Activated T-cell treated with anti-CD3 and anti-CD28 coated beads, Interleukin-2, amount 50 U/mL, for 1 hour (primary cell): ENCODE data around the gene ORM2.

Experiments used
- DNase-seq: peaks from one replicate; pipeline ENCODE4 v3.0.0-alpha.2; 2020

Gene ORM2

DNA sequence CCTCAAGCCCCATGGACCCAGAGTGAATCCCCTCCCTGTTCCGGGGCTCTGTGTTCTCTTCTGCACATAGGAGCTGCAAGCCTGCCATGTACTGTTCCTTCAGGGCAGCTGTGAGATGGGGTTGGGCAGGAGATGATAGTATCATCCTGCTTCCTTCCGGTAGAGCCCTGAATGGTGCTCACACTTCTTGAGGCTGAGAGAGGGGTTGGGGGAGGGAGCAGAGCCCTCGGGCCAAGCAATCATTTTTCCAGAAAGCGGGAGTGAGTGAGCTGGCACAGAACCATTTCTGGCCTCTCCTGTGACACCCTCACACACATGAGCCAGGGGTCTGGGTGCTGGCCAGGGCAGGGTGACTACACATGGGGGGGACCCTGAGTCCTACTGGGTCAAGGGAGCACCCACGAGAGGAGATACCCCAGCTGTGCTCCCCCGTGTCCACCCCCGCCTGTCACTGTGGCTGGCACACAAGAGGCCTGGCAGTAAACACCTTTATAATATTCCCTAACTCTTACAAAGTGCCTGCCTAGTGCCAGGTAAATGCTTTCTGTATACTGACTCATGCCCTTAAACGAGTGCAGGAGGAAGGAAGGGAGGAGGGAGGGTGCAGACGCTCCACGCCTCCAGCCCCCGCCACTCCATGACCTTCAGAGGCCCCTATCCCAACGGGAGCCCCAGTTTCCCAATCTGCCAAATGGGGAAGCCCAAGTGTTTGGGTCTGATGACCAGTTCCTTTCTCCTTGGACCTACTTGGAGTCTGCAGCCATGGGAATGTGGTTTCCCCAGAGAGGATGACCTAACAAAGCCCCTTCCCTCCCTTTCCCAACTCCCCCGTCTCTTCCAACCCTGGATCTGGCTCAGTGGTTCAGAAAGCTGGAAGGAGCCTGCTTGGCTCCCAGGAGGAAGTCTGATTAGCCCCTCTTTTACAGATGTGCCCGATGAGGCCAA lies 42.6 kb downstream of the ORM2 start:
- DNase-seq, result peak; percentile 48

DNA sequence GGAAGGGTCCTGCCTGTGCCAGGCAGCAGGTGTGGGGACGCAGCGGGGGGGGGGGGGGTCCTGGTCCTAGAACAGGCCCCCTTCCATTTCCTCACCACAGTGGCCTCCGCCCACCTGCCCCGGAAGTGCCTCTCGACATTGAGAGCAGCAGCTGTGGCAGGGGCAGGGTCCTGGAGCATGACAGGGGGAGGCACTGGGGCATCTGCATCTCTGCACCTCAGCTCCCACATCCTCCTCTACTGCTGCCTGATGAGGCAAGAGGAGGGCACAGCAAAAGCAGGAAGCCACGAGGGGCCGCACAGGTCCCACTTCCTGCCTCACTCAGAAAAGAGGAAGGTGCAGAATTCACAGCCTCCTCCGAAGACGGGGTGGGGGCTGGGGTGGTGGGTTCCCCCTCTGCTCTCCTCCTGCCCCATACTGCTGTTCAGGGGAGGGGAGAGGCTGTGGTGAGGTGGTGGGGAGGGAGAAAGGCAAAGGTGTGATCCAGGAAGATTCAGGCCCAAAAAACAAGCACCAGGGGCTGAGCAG lies 43.3 kb downstream of the ORM2 start:
- peak; percentile 78 for DNase-seq

DNA sequence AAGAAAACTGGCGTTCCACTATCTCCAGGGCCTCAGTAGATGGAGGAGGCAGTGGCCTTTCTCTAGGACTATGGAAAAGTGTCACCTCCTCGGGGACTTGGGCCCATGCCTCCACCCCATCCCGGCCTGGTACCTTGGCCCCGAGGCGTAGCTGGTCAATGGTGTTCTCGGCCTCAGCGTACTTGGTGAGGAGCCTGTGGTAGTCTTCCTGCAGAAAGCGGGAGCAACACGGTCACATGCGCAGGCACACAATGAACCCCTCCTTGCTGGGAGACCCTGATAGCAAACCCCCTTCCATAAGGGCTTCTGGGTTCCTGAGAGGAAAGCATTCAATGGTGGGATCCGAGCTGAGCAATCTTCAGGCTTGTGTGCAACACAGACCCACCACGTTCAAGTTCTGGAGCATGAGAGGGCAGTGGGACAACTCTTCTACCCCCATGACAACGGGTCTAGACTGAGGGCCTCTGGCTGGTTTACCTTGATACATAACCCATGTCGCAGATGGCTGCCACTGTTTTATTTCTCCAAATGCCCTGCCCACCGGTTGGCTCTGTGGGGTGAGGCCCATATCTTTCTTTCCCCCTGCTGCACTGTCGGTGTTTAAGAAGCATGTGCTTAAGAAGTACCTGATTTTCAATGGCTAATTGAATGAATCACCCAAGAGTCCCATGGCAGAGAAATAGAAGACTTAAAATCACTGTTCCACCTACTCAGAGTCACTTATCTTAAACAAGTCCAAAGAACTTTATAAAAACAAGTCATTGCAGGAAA lies 44.5 kb downstream of the ORM2 start:
- no peak for DNase-seq

DNA sequence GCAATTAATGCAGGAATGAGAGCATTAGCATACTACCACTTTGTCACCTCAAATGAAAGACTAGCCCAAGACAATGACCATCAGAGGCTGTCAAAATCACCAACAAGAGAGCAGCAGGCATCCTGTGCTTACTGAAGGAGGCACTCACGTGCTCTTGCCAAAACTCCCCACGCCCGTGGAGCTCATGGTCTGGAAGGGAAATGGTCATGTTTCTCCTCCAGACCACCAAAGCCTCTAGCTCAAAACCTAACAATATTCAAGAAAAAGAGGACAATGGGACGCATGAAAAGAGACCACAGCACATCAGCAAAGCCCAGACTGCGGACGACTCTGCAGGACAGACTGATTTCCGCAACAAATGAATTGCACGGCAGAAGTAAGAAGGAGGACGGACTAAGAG lies 45.3 kb downstream of the ORM2 start:
- no peak for DNase-seq

DNA sequence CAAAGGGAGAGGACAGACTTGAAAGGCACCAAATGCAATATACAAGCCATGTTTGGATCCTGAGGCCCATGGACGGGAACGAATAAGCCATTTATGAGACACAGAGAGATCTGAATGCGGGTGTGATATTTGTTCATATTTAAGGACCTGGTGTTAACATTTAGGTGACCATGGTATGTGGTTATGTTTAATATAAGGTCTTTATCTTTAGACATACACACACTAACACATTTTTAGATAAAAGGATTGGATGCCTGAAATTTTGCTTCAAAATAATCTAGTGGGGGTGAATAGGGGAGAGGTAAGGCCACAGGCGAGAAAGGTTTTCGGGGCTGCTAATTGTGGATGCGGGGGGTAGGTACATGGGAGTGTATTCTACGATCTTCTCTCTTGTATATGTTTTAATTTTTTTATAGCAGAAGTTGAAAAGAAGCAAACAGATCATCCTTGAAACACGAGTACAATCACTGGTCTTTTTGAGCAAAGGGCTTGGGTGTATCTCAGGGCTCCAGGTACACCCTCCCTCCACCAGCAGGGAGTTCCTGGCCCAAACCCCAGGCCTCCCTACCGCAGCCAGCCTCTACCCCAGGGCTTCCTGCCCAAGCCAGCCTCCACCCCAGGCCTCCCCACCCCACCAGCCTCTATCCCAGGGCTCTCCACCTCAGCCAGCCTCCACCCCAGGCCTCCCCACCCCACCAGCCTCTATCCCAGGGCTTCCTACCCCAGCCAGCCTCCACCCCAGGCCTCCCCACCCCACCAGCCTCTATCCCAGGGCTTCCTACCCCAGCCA lies 45.9 kb downstream of the ORM2 start:
- no peak for DNase-seq

DNA sequence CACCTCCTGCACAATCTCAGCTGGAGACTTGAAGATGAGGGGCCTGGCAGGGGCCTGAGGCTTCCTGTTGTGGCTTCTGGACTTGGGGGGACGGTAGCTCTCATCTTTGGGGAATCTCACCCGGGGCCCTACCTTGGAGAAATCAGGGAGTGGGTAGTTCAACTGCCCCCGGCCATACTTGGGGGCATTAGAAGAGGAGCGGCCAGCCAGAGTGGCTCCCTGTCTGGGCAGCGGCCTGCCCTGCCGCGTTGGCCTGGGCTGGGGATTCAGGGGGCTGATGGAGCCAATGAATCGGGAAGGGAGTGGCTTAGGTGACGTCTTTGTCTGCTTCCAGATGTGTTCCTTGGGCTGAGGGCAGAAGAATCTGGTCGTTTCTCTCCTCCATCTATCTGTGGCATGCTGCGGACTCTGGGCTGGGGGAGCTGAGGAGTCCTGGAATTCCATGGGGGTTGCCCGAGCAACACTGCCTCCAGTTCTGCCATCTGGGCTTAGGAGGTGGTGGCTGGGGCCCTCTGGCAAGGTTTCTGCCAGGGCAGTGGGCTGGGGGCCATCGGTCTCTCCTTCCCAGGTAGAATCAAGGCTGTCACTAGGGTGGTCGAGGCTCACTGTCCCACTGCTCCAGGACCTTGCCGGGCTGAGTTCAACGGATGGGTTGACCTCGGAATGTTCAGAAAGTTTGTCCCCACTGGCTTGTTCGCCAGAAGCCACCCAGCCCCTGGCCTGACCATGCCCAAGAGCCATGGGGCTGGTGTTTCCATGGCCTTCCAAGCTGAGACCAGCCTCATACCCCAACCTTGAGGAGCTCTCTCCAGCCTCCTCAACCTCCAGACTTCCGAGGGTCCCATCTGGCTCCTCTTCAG lies 47.1 kb downstream of the ORM2 start:
- DNase-seq, result no peak

DNA sequence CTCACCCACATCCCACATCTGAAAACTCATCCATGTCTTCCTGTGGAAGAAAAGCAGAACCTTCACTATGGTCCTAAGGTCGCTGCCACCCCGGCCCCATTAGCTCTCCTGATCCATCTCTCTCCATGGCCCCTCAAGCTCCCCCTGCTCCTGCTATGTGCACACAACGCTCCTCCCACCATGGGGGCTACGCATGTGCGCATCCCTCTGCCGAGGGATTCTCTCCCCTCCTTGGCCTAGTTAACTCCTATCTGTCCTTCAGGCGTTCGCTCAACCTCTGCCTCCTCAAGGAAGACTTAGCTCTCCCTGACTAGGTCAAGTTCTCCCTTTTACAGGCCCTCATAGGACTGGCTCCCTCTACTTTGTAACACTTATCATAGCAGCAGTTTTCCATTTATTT lies 48.3 kb downstream of the ORM2 start:
- no peak for DNase-seq

DNA sequence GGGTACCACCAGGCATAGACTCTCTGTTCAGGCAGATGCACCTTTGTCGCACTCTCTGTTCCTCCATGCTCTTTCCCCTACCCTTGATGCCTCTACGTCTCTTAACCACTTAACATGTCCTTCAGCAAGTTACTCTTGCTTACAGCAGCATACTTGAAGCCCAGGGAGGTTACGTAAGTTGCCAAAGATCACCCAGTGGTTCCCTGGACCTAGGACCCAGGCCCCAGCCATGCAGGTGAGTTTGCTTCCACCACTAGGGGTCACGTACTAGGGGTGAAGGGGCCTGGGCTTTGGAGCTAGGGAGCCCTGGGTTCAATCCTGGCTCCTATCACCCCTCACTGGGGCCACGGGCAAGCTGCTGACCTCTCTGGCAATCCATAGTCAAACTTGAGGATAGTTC lies 49.2 kb downstream of the ORM2 start:
- no peak for DNase-seq
